HepG2 (cell line): ENCODE results near the gene PLRG1. TPM values are rescaled to one million over a fixed set of nuclear protein-coding genes. Genes with fewer than 3 reads are reported as not detected.
A peak's percentile ranks its signal among the peaks of the same experiment; 100 is the strongest.

Experiments
- CERS6 ChIP-seq: sonication (generic); formaldehyde crosslinking; IDR thresholded peaks from 2 replicates; pipeline ENCODE4 v1.5.0; 2020; ENCODE audit warnings: missing genetic modification reagents
- HIVEP1 ChIP-seq: sonication (generic); formaldehyde crosslinking; IDR thresholded peaks from 2 replicates; pipeline ENCODE4 v1.4.0; 2020; ENCODE audit warnings: mild to moderate bottlenecking, missing genetic modification reagents
- JUNB ChIP-seq: sonication (generic); formaldehyde crosslinking; IDR thresholded peaks from 2 replicates; pipeline ENCODE4 v1.8.0; 2022; ENCODE audit warnings: missing genetic modification reagents, mild to moderate bottlenecking, borderline replicate concordance
- MED8 ChIP-seq: sonication (generic); formaldehyde crosslinking; IDR thresholded peaks from 2 replicates; pipeline ENCODE4 v1.8.1; 2023; ENCODE audit warnings: mild to moderate bottlenecking, missing genetic modification reagents; ENCODE audit not compliant: insufficient replicate concordance
- MXD1 ChIP-seq: sonication (generic); formaldehyde crosslinking; IDR thresholded peaks from 2 replicates; pipeline ENCODE4 v1.4.0; 2020; ENCODE audit warnings: mild to moderate bottlenecking, missing genetic modification reagents
- PHF8 ChIP-seq: sonication (generic); formaldehyde crosslinking; IDR thresholded peaks from 2 replicates; pipeline ENCODE4 v1.5.0; 2020; ENCODE audit warnings: missing genetic modification reagents
- SIN3A ChIP-seq: IDR thresholded peaks from 2 replicates; pipeline ENCODE4 v1.6.1; 2011; ENCODE audit warnings: low read depth, mild to moderate bottlenecking, control low read depth, low read length, borderline replicate concordance
- SP1 ChIP-seq, 2 experiments: fragments of 450-650 bp in 1 of 2; sonication (generic) in 1 of 2; formaldehyde crosslinking in 1 of 2; IDR thresholded peaks; 2 replicates each; pipeline versions ENCODE4 v1.4.0 to v1.6.1; 2016 to 2020; ENCODE audit warnings: missing genetic modification reagents in 1 of 2
- TFDP1 ChIP-seq: IDR thresholded peaks from 2 replicates; pipeline ENCODE4 v1.6.1; 2016; ENCODE audit warnings: missing compliant biosample characterization, missing genetic modification reagents, borderline replicate concordance
- ZBTB21 ChIP-seq: sonication (generic); formaldehyde crosslinking; IDR thresholded peaks from 2 replicates; pipeline ENCODE4 v1.4.0; 2020; ENCODE audit warnings: missing genetic modification reagents
- ZFP36L1 ChIP-seq: sonication (generic); formaldehyde crosslinking; IDR thresholded peaks from 2 replicates; pipeline ENCODE4 v1.8.0; 2022; ENCODE audit warnings: mild to moderate bottlenecking, missing genetic modification reagents, moderate library complexity
- ZMYM3 ChIP-seq: sonication (generic); formaldehyde crosslinking; IDR thresholded peaks from 2 replicates; pipeline ENCODE4 v1.5.1; 2020; ENCODE audit warnings: mild to moderate bottlenecking, missing genetic modification reagents
- ZNF256 ChIP-seq: sonication (generic); formaldehyde crosslinking; conservative IDR thresholded peaks from 2 replicates; pipeline ENCODE4 v1.4.0; 2020; ENCODE audit warnings: missing genetic modification reagents
- ZNF737 ChIP-seq: sonication (generic); formaldehyde crosslinking; IDR thresholded peaks from 2 replicates; pipeline ENCODE4 v1.5.0; 2020; ENCODE audit warnings: missing genetic modification reagents, mild to moderate bottlenecking, borderline replicate concordance
- polyA plus RNA-seq, 8 experiments: library from polyadenylated mRNA; depleted of rRNA in 3 of 8; stranded (reverse) in 7 of 8; unstranded in 1 of 8; fragments of >200 nt; fragmentation: Illumina TruSeq in 4 of 8; extraction: Trizol in 4 of 8; gene quantifications; 2 replicates each; pipeline versions ENCODE4 v1.2.1 to v1.2.3, GENCODE V29; 2011 to 2016; ENCODE audit warnings: low read depth in 4 of 8, missing spikeins in 1 of 8, mixed read lengths in 1 of 8; ENCODE audit not compliant: insufficient read depth in 1 of 8
- total RNA-seq, 5 experiments: library from RNA; depleted of rRNA; stranded (reverse); fragments of >200 nt; fragmentation: Illumina TruSeq; extraction: Trizol; gene quantifications; 2 replicates each; pipeline ENCODE4 v1.2.3, GENCODE V29; 2016; ENCODE audit warnings: low read depth in 1 of 5
- TF ChIP-seq, protein P1 (sequence below): sonication (generic); formaldehyde crosslinking; IDR thresholded peaks from 2 replicates; pipeline ENCODE4 v1.9.0; 2021; ENCODE audit warnings: missing genetic modification reagents, borderline replicate concordance
- TF ChIP-seq, protein P2 (sequence below): sonication (generic); formaldehyde crosslinking; IDR thresholded peaks from 2 replicates; pipeline ENCODE4 v1.4.0; 2020; ENCODE audit warnings: missing genetic modification reagents
- TF ChIP-seq, protein P3 (sequence below): sonication (generic); formaldehyde crosslinking; conservative IDR thresholded peaks from 2 replicates; pipeline ENCODE4 v1.4.0; 2020; ENCODE audit warnings: mild to moderate bottlenecking, missing genetic modification reagents, moderate library complexity

The PLRG1 gene
- total and polyA plus RNA-seq, 2 of the 13 experiments (the other 11 are each of a cell fraction or from before 2014, with no cell fraction given): 77.3 to 110 TPM

- TF ChIP-seq, protein P1, sequence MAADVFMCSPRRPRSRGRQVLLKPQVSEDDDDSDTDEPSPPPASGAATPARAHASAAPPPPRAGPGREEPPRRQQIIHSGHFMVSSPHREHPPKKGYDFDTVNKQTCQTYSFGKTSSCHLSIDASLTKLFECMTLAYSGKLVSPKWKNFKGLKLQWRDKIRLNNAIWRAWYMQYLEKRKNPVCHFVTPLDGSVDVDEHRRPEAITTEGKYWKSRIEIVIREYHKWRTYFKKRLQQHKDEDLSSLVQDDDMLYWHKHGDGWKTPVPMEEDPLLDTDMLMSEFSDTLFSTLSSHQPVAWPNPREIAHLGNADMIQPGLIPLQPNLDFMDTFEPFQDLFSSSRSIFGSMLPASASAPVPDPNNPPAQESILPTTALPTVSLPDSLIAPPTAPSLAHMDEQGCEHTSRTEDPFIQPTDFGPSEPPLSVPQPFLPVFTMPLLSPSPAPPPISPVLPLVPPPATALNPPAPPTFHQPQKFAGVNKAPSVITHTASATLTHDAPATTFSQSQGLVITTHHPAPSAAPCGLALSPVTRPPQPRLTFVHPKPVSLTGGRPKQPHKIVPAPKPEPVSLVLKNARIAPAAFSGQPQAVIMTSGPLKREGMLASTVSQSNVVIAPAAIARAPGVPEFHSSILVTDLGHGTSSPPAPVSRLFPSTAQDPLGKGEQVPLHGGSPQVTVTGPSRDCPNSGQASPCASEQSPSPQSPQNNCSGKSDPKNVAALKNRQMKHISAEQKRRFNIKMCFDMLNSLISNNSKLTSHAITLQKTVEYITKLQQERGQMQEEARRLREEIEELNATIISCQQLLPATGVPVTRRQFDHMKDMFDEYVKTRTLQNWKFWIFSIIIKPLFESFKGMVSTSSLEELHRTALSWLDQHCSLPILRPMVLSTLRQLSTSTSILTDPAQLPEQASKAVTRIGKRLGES (CRISPR knock-in tag): no peak
- peak; percentile 50; the same call in 1 of the 2 replicates for TF ChIP-seq SIN3A
- no peak for TF ChIP-seq SP1 (IDR thresholded peaks at IDR 0.05)
- TF ChIP-seq SP1 (CRISPR knock-in tag; IDR thresholded peaks at IDR 0.05): no peak
- TF ChIP-seq, protein P2, sequence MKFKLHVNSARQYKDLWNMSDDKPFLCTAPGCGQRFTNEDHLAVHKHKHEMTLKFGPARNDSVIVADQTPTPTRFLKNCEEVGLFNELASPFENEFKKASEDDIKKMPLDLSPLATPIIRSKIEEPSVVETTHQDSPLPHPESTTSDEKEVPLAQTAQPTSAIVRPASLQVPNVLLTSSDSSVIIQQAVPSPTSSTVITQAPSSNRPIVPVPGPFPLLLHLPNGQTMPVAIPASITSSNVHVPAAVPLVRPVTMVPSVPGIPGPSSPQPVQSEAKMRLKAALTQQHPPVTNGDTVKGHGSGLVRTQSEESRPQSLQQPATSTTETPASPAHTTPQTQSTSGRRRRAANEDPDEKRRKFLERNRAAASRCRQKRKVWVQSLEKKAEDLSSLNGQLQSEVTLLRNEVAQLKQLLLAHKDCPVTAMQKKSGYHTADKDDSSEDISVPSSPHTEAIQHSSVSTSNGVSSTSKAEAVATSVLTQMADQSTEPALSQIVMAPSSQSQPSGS (CRISPR knock-in tag): peak; percentile 94
- TF ChIP-seq, protein P3, sequence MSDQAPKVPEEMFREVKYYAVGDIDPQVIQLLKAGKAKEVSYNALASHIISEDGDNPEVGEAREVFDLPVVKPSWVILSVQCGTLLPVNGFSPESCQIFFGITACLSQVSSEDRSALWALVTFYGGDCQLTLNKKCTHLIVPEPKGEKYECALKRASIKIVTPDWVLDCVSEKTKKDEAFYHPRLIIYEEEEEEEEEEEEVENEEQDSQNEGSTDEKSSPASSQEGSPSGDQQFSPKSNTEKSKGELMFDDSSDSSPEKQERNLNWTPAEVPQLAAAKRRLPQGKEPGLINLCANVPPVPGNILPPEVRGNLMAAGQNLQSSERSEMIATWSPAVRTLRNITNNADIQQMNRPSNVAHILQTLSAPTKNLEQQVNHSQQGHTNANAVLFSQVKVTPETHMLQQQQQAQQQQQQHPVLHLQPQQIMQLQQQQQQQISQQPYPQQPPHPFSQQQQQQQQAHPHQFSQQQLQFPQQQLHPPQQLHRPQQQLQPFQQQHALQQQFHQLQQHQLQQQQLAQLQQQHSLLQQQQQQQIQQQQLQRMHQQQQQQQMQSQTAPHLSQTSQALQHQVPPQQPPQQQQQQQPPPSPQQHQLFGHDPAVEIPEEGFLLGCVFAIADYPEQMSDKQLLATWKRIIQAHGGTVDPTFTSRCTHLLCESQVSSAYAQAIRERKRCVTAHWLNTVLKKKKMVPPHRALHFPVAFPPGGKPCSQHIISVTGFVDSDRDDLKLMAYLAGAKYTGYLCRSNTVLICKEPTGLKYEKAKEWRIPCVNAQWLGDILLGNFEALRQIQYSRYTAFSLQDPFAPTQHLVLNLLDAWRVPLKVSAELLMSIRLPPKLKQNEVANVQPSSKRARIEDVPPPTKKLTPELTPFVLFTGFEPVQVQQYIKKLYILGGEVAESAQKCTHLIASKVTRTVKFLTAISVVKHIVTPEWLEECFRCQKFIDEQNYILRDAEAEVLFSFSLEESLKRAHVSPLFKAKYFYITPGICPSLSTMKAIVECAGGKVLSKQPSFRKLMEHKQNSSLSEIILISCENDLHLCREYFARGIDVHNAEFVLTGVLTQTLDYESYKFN: peak; percentile 93
- TF ChIP-seq MXD1 (CRISPR knock-in tag): no peak
- TF ChIP-seq HIVEP1 (CRISPR knock-in tag): no peak
- no peak for TF ChIP-seq CERS6
- TF ChIP-seq ZMYM3 (CRISPR knock-in tag): no peak
- TF ChIP-seq JUNB (CRISPR knock-in tag): no peak
- no peak for TF ChIP-seq PHF8
- no peak for TF ChIP-seq MED8 (CRISPR knock-in tag)
- no peak for TF ChIP-seq ZFP36L1 (CRISPR knock-in tag)
- TF ChIP-seq ZNF256 (CRISPR knock-in tag): no peak
- TF ChIP-seq ZNF737 (CRISPR knock-in tag): no peak
- peak; percentile 94 for TF ChIP-seq ZBTB21
- TF ChIP-seq TFDP1: peak; percentile 3; the same call in 1 of the 2 replicates
These were observed 9.6 kb upstream of the PLRG1 start (continued) for GRCh38 chr4:154559494-154560418.
